ENCODE data around the gene PMIS2.

The PMIS2 gene

DNA sequence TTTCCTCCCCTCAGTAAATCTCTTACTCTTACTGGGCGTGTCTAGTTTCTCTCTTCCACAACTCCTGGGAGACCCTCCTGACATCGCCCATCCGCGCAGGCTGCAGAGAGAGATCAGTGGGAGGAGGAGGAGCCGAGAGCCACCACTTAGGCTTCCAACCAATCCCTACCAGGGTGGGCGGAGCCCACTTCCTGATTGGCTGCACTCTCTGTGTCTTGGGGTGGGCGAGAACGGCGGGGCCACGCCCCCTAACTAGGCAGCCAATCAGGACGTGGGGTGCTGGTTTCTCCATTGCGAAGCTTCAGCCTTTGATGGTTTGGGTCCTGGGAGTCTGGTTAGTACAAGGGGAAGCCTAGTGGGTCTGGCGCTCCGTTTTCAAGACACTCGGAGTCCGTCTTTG, at the start of gene PMIS2:
Gene PMIS2, plus strand, starts transcription at position 326 of the 400 bp plus-strand sequence. CDS start 87 bp downstream, outside the sequence.
- no peak for DNase-seq (ENCODE audit: low spot score)

DNA sequence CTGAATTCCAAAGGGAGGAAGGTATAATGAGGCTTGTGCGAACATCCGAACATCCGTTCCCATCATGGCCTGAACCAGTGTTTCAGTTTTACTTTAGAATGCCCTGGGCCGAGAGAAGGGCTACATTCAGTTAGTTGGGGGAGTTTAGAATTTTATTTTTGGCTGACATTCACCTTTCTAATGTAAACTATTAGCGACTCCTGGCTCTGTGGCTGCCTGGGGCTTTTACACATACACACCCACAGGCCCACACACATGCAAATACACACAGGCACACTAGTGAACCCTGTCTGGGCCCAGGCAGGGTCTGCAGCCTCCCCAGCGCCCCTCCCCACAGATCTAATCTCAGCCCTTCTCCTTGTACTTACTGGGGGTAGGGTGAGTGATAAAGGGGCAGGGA, 46.7 kb upstream of the PMIS2 start:
- no peak for DNase-seq (ENCODE audit: low spot score)

DNA sequence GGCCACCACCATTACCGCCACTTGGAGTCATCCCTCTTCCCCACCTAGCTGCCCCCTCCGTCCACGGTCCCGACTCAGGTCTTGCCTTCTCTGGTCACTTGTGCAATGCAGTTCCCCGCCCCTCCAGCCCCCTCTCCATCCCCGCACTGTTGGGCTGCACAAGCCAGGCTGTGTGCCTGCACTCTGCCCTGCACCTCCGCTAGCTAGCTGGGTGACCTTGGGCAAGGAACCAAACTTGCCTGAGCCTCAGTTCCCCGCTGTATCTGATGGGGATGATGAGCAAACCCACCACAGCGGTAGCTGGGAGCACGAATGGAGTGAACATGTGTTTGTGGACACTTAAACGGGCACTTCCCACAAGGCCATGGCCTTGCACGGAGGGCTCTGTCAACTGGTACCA, 46.1 kb upstream of the PMIS2 start:
- no peak for DNase-seq (ENCODE audit: low spot score)

DNA sequence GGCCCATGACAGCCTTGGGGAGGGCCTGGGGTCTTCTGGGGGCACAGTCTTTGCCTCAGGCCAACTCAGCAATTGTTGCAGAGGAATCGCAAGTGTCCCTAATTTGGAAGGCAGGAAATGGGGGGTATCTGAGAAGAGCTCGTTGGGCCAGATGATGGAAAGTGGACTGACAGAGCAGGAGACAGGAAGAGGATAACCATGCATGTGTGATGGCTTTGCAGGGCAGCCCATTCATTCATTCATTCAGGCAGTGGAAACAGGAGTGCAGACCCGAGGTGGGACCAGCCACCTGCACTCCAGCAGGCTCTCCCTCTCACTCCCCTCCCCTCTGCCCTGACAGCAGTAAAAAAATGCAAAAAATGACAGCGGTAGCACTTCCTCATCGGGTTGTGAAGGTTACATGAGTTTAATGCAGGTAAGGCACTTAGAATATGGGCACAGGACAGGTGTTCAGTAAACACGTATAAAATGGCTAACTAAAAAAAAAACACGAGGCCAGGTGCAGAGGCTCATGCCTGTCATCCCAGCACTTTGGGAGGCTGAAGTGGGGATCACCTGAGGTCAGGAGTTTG, 45.5 kb upstream of the PMIS2 start:
- no peak for DNase-seq (ENCODE audit: low spot score)

DNA sequence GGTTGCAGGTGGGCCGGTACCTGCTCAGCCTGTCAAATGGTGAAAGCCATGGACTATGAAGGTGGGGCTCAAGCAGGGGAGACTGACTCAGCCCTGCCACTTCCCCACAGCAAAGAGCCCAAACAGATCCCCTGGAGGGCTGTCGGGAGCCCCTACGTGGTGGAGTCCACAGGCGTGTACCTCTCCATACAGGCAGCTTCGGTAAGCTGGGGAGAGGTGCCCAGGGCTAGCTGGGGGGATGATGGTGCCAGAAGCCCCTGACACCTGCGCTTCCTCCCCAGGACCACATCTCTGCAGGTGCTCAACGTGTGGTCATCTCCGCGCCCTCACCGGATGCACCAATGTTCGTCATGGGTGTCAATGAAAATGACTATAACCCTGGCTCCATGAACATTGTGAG, 43.8 kb upstream of the PMIS2 start:
- no peak for DNase-seq (ENCODE audit: low spot score)

DNA sequence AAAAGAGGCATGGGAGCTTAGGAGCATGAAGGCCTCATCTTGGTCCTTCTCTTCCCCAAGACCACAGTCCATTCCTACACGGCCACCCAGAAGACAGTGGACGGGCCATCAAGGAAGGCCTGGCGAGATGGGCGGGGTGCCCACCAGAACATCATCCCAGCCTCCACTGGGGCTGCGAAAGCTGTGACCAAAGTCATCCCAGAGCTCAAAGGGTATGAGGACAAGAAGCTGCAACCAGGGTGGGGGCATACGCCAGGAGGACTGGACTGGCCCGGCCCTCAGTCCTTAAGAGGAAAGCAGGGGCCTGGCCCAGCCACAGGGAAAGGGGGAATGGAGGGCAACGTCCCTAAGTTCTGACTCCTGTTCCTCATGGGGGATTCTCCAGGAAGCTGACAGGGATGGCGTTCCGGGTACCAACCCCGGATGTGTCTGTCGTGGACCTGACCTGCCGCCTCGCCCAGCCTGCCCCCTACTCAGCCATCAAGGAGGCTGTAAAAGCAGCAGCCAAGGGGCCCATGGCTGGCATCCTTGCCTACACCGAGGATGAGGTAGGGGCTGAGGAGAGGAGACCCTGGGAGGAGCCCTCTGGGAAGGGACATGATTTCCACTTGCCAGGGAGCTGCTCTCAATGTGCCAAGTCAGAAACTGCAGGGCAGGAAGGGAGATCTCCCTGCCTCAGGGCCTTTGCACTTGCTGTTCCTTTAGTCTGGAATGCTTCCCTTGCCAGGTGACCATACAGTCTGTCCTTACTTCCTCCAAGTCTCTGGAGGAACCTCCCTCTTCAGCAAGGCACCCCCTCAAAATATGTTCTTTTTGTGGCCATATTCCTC, 42.5 kb upstream of the PMIS2 start:
- DNase-seq (ENCODE audit: low spot score): no peak

DNA sequence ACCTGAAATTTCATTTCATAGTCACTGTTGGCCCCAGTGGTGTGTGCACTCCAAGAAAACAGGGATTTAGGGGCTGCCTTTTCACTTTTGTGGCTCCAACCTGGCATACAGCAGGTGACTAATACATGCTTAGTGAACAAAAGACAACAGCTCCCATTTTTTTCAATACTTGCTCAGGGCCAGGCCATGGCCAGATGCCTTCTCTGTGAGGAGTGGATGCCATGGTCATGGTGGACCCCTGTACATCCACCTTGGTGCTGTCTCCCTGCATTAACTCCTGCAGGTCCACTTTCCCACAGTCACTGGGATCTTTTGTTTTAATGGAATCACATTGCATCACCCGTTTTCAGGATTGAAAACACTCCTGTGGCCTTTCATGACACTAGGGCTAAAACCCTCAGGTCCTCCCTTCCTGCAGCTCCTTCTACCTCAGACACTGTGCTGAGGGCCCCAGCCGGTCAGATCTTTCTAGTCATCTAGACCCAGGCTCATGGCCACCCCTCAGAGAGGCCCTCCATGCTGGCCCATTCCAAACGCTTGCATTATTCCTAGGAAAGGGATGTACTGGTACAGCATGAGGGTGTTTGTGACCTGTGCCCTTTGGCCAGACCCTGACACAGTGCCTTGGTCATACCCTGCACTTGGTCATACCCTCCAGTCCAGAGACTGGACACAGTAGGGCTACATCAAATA, 41.7 kb upstream of the PMIS2 start:
- DNase-seq (ENCODE audit: low spot score): no peak

DNA sequence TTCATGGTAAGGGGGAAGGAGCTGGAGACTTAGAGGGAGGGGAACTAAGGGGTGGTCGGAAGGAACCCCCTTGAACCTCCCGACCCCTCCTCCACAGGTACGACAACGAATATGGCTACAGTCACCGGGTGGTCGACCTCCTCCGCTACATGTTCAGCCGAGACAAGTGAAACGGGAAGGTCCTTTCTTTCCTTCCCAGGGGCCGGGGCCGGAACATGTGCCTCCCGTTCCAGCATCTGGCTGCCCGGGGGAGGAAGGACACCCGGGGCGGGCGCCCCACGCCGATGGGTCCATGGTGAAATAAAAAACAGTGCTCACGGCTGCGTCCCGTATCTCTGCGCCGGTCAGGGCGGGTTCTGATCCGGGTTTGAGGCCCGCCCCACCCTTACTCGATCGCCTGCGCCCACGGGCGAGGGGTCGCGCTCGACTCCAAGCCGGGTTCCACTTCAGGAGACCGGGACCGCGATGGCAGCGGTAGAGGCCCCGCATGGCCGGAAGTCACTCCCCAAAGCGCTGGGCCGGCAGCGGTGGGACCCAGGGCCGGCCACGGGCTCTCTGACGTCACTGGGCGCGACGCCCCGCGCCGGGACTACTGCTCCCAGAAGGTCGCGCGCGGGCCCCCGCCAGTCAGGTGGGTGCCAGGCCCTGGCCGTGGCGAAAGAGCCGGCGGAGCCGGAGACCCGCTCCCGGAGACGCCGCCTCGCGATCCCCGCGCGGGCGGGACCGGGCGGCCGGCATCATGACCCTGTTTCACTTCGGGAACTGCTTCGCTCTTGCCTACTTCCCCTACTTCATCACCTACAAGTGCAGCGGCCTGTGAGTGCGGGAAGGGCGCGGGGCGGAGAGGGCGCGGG, 40.7 kb upstream of the PMIS2 start, which contains the start of gene TMEM147:
Gene TMEM147, plus strand, starts transcription at position 626 of the 854 bp plus-strand sequence. Its CDS starts 114 bp downstream, at position 740.
- DNase-seq (ENCODE audit: low spot score): peak; percentile 94

DNA sequence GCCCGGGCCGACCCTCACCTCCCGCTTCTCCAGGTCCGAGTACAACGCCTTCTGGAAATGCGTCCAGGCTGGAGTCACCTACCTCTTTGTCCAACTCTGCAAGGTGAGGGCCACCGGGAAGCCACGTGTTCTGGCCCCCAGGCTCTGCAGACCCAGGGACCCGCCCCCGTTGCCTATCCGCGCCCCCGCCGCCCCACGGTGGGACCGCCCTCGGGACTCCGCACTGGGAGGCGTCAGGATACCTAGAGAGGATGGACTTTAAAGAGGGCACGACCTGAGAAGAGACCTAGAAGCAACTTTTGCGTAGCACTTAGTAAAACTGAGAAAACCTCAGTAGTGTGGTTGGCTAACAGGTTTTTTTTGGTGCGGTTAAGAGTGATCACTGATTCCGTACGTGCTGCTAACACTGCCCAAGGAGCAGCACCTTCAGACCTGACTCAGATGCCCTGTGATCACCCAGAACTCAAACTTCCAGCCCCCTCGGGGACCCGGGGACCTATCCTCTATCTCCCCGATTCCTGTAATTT, 40.1 kb upstream of the PMIS2 start:
- no peak for DNase-seq (ENCODE audit: low spot score)

DNA sequence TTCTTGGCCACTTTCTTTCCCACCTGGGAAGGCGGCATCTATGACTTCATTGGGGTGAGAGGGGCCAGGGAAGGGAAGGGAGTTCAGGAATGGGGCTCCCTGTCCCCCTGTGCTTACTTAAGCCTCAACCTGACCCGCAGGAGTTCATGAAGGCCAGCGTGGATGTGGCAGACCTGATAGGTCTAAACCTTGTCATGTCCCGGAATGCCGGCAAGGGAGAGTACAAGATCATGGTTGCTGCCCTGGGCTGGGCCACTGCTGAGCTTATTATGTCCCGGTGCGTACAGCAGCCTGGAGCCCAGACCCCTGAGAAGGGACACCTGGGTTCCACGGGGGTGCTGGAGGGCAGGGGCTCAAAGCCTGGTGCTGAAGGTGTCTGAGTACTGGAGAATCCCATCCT, 39.4 kb upstream of the PMIS2 start:
- no peak for DNase-seq (ENCODE audit: low spot score)

DNA sequence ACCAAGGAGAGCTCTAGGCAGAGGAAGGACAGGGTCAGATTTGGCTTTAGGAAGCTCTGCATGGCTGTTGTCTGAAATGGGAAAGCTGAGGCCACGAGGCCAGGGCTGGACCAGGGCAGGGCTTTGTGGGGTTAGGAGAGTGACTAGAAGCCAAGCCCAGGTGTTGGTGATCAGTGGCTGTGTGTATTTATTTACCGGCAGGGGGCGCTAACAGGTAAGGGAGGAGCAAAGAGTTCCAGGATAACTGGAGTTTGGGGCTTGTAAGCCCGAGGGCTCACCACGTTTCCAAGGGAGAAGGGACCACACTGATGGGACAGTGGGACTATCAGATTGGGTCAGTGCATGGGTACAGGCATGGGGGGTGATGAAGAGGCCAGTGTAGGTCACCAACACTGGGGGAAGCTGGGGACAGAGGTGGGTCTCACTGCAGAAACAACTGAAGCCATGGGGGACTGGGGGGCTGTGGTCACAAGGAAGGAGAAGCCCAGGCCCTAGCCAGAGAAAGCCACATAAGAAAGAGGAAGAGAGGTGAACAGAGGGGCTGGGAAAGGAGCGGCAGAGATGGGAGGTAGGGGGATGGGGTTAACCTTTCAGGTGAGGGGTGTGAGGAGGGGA, 36.7 kb upstream of the PMIS2 start:
- no peak for DNase-seq (ENCODE audit: low spot score)

DNA sequence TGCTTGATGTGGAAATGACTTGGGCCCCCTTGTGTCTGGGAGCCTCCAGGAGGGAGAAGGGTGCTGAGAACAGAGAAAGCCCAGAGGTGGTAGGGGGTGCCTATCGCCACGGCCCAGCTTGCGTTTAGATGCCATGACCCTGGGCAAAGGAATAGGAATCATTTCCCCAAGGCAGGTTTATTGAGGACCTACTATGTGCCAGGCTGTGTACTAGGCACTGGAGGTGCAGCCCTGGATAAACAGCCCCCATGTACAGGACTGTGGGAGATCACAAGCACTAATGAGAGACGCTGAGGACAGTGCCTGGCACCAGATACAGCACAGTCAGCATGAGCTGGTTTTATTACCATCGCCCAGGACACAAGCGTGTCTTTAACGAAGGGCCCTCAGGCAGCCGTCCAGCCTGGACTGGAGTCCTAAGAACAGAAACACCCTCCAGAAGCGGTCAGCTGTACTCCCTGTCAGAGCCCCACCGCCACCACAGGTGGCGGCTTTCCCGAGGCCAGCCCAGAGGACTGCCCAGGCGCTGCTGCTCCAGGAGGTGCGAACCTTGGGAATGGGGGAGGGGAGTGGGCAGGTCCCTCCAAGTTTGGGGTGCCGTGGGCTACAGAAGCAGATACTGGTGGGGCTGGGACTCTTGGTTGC, 36.0 kb upstream of the PMIS2 start:
- no peak for DNase-seq (ENCODE audit: low spot score)

DNA sequence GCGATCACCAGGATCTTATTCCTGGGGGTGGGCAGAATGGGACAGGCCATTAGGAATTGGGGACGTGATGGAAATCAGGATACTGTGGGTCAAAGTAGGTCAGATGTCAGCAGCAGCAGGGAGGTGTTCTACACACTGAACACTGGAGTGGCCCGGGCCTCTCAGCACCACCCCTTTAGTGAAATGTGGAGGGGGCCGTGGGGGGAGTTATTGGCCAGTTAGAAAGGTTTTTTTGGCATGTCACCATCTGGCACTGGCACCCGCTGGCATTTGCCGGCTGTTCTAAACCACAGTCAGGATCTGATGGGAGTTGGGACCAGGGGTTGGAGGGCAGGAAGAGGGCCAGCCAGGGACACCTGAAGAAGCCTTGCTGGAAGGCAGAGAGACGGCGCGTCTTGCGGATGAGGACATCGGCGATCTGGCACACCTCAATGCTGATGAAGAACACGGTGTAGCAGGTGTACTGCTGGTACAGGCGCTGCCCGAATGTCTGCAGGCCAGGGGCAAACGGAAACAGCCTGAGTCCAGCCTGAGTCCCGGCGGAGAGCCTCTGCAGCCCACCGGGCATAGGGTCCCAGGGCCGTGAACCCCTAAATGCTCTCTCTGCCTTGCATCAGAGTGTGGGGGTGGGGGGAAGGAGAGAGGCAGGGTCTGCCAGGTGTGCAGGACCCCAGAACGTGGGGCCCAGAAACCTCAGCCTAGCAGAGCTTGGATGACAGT, 34.7 kb upstream of the PMIS2 start:
- no peak for DNase-seq (ENCODE audit: low spot score)

DNA sequence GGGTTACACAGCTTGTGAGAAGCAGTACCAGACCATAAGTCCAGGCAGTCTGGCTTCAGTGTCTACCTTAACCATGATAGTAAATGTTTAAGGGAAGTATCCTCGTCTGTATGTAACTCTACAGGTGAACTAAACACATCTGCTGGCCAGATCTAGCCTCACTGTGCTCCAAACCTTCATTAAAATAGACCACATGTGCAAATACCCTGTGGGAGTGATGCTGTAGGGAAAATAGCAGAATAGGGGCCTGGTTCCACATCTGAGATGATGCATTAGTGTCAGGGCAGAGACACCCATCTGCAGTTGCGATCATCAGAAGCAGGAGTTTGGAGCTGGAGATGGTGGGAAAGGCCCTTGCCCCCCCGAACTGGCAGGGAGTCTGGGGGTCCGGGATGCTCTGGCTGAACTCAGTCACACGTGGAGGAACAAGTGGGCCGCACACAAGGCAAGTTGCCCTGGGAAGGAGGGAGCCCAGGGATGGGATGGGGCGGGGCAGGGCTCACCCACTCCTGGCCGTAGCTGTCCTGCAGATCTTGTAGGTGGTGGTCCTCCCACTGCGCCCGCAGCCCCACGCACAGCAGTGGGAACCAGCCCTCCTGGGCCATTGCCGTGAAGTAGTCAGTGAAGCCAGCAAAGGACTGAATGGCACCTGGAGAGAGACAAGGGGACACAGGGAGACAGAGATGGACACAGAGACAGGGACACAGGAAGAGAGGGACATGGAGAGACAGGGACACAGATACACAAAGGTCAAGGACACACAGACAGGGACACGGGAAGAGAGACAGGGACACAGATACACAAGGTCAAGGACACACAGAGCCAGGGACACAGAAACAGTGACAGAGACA, 33.2 kb upstream of the PMIS2 start:
- no peak for DNase-seq (ENCODE audit: low spot score)

DNA sequence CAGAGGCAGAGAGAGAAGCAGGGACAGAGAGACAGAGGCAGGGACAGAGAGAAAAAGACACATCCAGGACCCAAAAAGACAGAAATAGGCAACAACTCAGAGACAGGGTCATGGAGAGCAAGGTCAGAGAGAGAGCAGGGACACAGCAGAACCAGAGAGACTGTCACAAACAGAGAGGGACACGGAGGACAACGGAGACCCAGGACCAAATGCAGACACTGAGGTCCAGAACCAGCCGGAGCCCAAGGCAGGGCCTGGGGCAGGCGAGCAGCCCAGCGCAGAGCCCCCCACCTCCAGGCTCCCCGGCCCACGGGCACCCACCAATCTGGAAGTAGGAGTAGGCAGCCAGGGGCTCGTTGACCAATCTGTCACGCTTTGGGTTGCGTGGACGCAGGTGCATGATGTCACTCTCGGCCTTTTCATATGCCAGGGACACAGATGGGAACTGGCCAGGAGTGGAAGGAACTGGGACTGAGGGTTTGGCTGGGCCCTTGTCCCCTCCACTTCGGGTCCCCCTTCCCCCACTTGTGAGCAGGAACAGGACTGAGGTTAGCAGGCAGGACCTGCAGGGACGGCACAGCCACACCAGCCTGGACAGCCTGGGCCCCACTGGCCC, 32.5 kb upstream of the PMIS2 start:
- no peak for DNase-seq (ENCODE audit: low spot score)

DNA sequence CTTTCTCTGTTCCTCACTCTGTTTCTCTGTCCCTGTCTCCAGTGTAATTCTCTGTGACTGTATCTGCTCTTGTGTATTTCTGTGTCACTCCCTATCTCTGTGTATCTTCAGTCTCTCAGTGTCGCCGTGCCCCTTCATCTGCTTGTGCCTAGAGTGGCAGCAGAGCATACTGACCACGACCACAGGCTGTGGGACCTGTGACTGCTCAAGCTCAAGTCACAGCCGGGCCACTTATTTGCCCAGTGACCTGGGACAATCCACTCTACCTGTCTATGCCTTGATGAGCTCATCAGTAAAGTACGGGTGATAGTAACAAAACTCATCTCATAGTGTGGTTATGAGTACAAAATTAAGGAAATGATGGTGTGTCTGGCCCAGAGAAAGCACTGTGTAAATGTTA, 31.9 kb upstream of the PMIS2 start:
- DNase-seq (ENCODE audit: low spot score): no peak

DNA sequence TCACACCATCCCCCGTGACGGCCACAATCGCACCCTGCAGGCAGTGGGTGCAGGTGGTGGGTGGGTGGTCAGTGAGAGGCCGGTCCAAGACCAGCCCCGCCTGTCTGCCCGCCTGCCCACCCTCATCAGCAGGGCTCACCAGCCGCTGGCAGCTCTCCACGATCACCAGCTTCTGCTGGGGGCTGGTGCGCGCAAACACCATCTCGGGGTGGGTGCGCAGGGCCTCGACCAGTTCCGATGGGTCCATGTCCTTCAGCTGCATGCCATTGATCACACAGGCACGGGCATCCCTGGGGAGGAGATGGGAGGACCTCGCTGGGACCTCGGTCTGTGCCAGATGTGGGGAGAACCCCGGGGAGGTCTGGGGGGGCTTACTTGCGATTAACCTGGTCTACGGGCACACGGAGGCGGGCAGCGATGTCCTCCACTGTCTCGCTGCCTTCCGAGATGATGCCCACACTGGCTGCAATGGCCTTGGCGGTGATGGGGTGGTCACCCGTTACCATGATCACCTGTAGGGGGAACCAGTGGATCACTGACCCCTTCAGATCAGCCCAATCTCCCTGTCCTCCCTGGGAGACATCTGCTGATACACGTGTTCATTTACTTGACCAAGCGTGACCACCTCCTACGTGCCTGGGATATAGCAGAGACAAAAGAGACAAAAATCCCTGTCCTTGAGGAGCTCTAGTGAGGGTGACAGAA, 30.5 kb upstream of the PMIS2 start:
- DNase-seq (ENCODE audit: low spot score): no peak

DNA sequence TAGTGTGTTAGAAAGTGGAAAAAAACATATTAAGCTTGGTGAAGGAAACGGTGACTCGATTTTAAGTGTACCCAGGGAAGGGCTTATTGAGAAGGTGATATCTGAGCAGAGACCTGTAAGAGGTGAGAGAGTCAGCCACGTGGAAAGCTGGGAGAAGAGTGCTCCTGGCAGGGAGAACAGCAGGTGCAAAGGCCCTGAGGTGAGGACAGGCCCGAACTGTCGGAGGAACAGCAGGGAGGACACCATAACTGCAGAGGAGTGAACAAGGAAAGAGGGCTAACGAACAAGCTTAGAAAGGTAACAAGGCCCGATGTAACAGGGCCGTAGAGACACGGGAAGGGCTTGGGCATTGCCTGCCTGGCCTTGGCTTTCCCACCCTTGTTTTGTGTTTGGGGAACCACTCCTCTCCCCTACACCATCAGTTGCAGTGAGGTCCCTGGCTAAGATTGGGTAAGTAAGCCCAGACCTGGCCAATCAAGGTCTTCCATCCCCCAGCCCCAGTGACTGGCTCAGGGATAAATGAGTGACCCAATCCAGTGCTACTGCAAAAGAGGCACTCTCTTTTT, 29.9 kb upstream of the PMIS2 start:
- DNase-seq (ENCODE audit: low spot score): no peak

Measured in left forelimb (tissue), 1 donor.